GM18858 (cell line): Measurements from ENCODE around the gene SCUBE1.
"Not testable (repeated sequence)": the region's sequence is repeated elsewhere in the genome, so short reads cannot be mapped to it uniquely, and the experiment has no call there.

Experiments
- ATAC-seq: cut with Tn5 transposase; IDR thresholded peaks from one replicate; pipeline ENCODE4 v1.9.1; 2021; ENCODE audit not compliant: unreplicated experiment

Gene SCUBE1

DNA sequence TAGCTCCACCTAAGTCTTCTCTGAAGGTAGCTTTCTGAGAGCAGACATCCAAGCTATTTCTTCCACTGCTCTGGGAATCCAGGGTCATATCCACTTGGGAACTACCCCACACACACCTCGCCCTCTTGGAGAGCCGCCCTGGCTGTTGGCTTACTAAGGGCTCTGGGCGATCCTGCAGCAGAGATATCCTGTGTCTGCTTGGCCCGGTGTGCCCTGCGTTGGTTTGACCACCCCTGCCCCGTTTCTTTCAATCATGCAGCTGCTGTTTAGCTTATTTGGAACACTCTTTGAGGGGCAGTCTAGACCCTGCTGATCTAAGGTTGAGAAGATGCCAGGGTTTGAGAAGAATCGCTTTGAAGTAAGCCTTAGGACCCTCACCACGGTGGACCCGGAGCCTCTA is 17.4 kb upstream of the SCUBE1 start:
- ATAC-seq = no peak

- ATAC-seq = no peak
Measured at GRCh38 chr22:43356881-43357280, 13.7 kb upstream of the SCUBE1 start.

GRCh38 chr22:43355688-43356087 is 12.5 kb upstream of the SCUBE1 start:
- not testable (repeated sequence) for ATAC-seq

- ATAC-seq = no peak
Measured at GRCh38 chr22:43351966-43352345, 8.8 kb upstream of the SCUBE1 start.

DNA sequence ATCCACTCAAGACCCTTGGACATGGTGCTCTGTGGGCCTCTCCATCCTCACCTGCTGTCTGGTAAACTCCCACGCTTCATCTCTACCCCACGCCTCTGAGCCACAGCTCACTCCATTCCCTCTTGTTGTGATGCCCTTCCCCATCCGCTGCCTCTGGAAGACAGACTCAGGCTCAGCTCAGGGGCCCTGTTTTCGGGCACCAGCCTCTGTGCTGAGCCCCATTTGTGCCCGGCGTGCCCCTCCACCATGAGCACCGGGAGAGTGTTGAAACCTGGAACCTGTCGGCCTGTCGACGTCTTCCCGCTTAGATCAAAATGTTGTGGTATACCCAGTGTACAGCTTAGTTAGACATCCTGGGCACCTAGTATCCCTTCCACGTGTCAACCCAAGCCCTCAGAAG is 6.5 kb upstream of the SCUBE1 start:
- no peak for ATAC-seq

DNA sequence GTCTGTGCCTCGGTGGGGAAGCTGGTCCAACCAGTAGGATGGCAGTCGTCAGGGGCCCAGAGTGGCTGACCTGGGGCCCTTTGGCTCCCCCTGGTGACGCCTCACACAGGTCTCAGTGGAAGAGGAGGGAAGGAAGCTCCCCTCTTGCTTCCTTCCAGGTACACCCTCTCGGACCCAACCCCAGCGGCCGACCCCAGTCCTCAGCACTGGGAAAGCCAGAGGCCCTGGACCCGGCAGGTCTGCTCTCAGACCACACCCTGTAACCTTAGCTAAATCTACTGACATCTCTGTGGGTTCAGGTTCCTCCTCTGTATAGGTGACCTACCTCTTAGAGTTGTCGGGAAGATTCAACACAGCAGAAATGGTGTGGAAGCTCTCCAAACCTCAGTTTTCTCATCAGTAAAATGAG is 3.4 kb upstream of the SCUBE1 start:
- ATAC-seq = no peak

GRCh38 chr22:43345761-43346301 is 2.7 kb upstream of the SCUBE1 start:
- ATAC-seq = no peak

- no peak for ATAC-seq
Measured at GRCh38 chr22:43345356-43345755, 2.2 kb upstream of the SCUBE1 start.

DNA sequence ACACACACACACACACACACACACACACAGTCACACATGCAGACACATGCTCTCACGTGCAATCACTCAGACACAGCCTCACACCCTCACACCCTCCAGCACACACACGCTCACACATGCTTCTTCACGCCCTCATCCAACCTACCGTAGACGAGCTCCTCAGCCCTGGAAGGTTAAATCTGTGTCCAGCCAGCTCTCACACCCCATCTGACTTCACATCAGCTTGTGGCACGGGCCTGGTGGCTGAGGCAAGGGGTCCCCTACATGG is 1.3 kb upstream of the SCUBE1 start:
- ATAC-seq = no peak

GRCh38 chr22:43343670-43344519 is 723 bp upstream of the SCUBE1 start:
- ATAC-seq = no peak

- no peak for ATAC-seq
Measured at GRCh38 chr22:43342347-43343261, 568 bp downstream of the SCUBE1 start.

DNA sequence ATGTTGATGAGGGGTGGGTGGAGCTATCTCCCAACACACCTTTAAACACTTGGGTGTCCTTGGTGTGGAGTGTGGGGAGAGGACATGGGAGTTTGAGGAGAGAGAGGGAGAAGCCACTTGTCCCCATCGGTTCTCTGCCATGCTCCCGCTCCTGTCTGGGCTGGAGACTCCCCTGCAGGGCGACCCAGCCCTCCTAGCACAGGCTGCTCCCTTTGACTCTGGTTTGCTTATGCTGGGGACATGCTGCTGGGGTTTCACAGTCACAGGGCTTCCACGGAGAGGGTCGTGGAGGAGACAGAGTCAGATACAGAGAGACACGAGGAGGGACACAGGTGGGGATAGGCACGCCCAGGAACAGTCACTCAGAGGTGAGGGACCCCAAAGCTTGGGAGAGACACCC is 1.6 kb downstream of the SCUBE1 start:
- ATAC-seq = no peak

- no peak for ATAC-seq
Measured at GRCh38 chr22:43338766-43339345, 4.3 kb downstream of the SCUBE1 start.

DNA sequence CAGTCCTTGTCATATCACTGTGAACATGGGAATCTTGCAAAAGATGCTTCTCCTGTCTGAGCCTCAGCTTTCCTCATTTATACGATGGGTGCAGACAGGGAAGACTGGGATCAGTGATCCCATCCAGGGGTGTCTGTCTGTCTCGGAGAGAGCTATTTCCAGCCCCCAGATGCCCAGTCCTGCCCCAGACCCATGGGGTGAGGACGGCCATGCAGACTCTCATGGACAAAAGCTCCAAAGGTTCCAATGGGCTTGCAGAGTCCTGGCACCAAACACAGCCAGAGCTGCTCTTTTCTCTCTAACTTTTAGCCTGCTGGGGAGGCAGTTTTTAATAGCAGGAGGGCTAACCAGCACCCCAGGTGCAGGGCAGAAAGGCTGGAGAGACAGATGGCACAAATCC is 5.2 kb downstream of the SCUBE1 start:
- no peak for ATAC-seq

- ATAC-seq = no peak
Measured at GRCh38 chr22:43337385-43337784, 5.8 kb downstream of the SCUBE1 start.

DNA sequence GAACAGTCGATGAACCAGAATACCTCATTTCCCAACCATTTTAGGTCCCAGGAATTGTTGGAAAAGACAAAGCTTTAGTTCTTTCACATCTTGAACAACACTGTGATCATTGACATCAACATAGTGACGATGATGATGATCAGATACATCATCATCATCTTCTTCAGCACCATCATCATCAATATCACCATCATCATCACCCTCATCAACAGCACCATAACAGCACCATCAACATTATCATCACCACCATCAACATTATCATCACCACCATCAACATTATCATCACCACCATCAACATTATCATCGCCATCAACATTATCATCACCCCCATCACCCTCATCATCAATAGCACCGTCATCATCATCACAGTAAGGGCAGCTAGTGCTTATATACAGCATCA is 8.8 kb downstream of the SCUBE1 start:
- no peak for ATAC-seq

DNA sequence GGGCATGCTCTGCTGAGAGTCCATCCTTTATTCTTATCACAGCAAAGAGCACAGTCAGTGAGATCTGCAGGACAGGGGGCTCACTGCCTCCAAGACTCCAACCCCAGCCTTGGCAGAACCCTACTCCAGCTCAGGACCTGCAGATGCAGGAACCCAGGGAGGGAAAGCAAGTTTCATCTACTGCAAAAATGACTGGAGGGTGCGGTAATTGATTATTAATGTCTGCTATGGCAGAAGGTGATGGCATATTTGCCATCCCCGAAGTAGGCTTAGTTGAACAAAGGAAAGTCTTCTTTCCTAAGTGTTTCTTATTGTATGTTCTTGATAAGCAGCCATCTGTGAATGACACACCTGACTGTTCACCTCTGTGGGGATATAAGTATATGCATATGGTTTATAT is 9.2 kb downstream of the SCUBE1 start:
- no peak for ATAC-seq

GRCh38 chr22:43333156-43333555 is 10.0 kb downstream of the SCUBE1 start:
- no peak for ATAC-seq

DNA sequence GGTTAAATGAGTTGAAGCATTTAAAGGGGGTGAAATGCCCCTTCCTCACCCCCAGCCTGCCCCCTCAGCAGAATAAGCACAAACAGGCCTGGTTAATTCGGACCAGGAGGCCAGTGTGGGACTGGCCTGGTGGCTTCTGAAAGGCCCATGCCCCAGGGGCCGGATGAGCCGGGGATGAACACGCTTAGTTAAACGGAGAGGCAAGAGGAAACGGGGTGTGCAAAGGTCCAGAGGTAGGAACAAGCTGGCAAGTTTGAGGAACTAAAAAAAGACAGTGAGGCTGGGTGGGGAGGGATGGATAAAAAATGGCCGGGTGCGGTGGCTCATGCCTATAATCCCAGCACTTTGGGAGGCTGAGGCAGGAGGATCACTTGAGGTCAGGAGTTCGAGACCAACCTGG is 11.5 kb downstream of the SCUBE1 start:
- ATAC-seq = no peak

DNA sequence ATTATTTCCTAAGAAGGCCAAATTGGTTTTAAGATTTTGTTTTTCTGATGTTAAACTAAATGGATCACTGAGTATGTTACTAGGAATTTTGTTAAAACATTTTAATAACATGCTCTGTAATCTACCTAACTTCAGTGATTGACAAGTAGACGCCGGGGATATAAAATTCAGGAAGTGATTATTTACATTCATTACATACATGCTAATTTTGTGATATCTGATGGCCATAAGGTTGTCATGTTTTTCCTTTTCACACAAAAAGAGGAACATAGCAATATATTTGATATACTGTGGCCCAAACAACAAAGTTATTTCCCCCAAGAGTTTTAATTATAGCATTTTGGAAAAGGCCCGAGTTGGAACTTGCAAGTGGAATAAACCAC is 12.1 kb downstream of the SCUBE1 start:
- no peak for ATAC-seq

- no peak for ATAC-seq
Measured at GRCh38 chr22:43330178-43331068, 12.7 kb downstream of the SCUBE1 start.
